GM12891 (cell line): Measurements from ENCODE around the gene ZFP91.

Experiments
- DNase-seq: peaks from one replicate; pipeline ENCODE4 v3.0.0; 2011; ENCODE audit warnings: low spot score; ENCODE audit not compliant: insufficient read length
- FAIRE-seq: peaks from 2 replicates; lab custom pipeline; 2011; peaks lifted over from hg19 to GRCh38; lab: Jason Lieb, UNC
- PAX5 ChIP-seq: IDR thresholded peaks from 2 replicates; pipeline ENCODE4 v1.6.1; 2011; ENCODE audit warnings: low read length, moderate library complexity, mild to moderate bottlenecking; ENCODE audit not compliant: insufficient read depth, severe bottlenecking
- POLR2A ChIP-seq: IDR thresholded peaks from 2 replicates; pipeline ENCODE4 v1.6.1; 2011; ENCODE audit warnings: low read depth, low read length, control low read depth
- POLR2AphosphoS5 ChIP-seq: IDR thresholded peaks from 2 replicates; pipeline ENCODE4 v1.6.1; 2011; ENCODE audit warnings: low read depth, low read length, control low read depth
- POU2F2 ChIP-seq: IDR thresholded peaks from 2 replicates; pipeline ENCODE4 v1.6.1; 2011; ENCODE audit warnings: low read depth, mild to moderate bottlenecking, control low read depth, low read length, moderate library complexity
- SPI1 ChIP-seq: IDR thresholded peaks from 2 replicates; pipeline ENCODE4 v1.6.1; 2011; ENCODE audit warnings: low read depth, low read length, control low read depth
- TAF1 ChIP-seq: IDR thresholded peaks from 2 replicates; pipeline ENCODE4 v1.6.1; 2011; ENCODE audit warnings: low read depth, low read length, control low read depth

ZFP91 gene

DNA sequence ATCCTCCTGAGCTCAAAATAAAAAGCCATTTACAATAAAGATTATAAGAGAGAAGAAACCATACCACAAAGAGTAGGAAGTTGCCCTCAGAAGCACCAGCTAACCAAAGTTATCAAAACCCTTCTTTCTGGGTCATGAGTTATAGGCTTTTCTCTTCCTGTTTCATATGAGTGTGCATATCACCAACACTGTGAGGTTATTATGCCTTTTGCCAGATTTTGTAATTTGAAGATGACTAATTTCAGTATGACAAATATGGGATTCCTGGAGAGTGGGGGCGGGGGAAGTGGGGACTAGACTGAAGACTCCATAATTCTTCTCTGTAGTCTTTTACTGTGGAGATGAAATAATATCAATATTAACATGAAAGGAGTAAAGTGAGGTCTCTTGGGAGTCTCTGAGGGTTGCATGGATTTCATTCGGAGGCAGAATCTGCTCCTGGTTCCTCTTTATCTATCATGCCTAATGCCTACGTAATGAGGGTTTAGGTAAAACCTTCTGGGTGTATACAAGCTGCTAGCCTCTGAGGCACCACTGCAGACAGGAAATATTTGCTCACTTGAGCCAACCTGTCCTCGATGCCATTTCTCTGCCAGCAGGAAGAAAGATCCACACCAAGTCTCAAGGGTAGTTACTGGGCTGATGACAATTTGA, 5.3 kb upstream of the ZFP91 start:
- FAIRE-seq (peak; percentile 93), DNase-seq (no peak)
- TF ChIP-seq PAX5 (no peak), SPI1 (peak; percentile 69), POU2F2 (peak; percentile 49; the same call in 1 of the 2 replicates), TAF1 (peak; percentile 72), POLR2AphosphoS5 (peak; percentile 58; the same call in 1 of the 2 replicates), POLR2A (peak; percentile 78; the same call in 1 of the 2 replicates)

- peak; percentile 16 for FAIRE-seq
- DNase-seq, result no peak
- TF ChIP-seq TAF1, result no peak
- TF ChIP-seq POU2F2, result no peak
- TF ChIP-seq POLR2AphosphoS5, result no peak
- no peak for TF ChIP-seq PAX5
- no peak for TF ChIP-seq SPI1
- no peak for TF ChIP-seq POLR2A
Observed at GRCh38 chr11:58574881-58575280, 4.0 kb upstream of the ZFP91 start.

DNA sequence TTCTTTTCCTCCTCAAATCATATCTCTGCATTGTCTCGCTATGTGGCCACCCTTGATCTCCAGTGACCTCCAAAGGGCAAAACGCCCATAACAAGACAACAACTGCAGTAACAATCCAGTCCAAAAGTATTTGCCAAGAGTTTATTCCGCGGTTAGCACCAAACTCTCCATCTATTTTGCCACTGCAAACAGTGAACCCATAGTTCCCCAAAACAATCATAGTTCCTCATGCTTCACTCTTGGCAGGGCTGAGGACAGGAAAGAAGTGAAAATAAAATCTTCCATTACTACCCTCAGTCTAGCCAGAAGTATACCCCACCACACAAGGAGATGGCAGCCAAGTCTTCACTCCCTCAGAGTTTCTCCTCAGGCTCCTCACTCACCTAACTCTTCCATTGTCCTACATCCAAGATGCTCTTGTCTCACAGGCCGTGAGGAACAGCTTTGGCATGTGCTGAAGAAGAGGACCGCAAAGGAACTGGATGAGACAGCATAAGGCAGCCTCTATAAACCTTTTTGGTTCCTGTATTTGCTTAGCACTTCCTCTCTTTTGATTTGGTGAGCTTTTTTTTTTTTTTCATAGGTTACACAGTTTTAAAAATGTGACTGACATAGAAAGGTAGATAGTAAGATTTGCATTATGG, 3.4 kb upstream of the ZFP91 start, which contains the start of gene LPXN:
Gene LPXN, minus strand, starts transcription at position 480 of the 644 bp plus-strand sequence. Its CDS starts 84 bp downstream, at position 396.
- TF ChIP-seq POLR2A (peak; percentile 98), PAX5 (no peak), TAF1 (peak; percentile 88), SPI1 (peak; percentile 92), POU2F2 (peak; percentile 54; the same call in 1 of the 2 replicates), POLR2AphosphoS5 (peak; percentile 98)
- DNase-seq, result no peak
- peak; percentile 76 for FAIRE-seq

GRCh38 chr11:58576887-58577471, 1.9 kb upstream of the ZFP91 start:
- FAIRE-seq, result peak; percentile 20

DNA sequence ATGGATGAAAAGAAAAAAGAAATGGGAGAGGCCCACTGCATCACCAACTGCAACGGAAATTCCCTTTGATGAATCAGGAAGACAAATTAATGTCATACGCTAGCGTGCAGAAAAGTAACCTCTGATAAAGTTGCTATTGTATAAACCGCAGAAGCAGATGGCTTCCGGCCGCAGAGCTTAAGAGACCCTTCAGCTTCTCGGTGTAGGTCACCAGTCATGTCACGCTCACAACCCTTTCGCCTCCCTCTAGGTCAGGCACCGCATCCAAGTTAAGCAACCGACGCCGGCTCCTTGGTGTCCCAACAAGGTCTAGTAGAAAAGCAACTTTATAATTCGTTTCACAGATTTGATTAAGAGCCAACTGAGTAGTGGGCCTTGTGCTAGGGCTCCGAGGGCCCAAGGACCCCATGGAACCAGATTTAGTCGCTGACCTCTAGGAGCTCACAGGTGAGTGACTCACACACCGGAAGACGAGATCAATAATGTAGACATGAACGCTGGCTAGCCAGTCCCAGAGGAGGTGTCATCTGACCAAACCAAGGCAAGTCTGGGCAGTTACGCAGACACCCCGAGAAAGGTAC, 1.2 kb upstream of the ZFP91 start:
- no peak for DNase-seq
- no peak for FAIRE-seq
- peak; percentile 44; the same call in 1 of the 2 replicates for TF ChIP-seq SPI1
- TF ChIP-seq POLR2A, result peak; percentile 96
- TF ChIP-seq PAX5, result peak; percentile 82
- TF ChIP-seq POLR2AphosphoS5, result peak; percentile 94
- peak; percentile 91 for TF ChIP-seq TAF1
- peak; percentile 76 for TF ChIP-seq POU2F2

More at GRCh38 chr11:58576887-58577471, 1.9 kb upstream of the ZFP91 start:
- TF ChIP-seq POLR2AphosphoS5 (no peak), TAF1 (no peak), POU2F2 (no peak), SPI1 (no peak), PAX5 (no peak), POLR2A (0 out of 2 replicates have a peak, but pooled peaks have one; percentile 18)
- DNase-seq, result no peak

- DNase-seq, result no peak
- no peak for TF ChIP-seq TAF1
- no peak for TF ChIP-seq POLR2A
- no peak for TF ChIP-seq POLR2AphosphoS5
- TF ChIP-seq POU2F2, result 0 out of 2 replicates have a peak, but pooled peaks have one; percentile 28
- TF ChIP-seq PAX5, result no peak
- no peak for TF ChIP-seq SPI1
- peak; percentile 96 for FAIRE-seq
Observed at GRCh38 chr11:58578136-58578634, 678 bp upstream of the ZFP91 start.

DNA sequence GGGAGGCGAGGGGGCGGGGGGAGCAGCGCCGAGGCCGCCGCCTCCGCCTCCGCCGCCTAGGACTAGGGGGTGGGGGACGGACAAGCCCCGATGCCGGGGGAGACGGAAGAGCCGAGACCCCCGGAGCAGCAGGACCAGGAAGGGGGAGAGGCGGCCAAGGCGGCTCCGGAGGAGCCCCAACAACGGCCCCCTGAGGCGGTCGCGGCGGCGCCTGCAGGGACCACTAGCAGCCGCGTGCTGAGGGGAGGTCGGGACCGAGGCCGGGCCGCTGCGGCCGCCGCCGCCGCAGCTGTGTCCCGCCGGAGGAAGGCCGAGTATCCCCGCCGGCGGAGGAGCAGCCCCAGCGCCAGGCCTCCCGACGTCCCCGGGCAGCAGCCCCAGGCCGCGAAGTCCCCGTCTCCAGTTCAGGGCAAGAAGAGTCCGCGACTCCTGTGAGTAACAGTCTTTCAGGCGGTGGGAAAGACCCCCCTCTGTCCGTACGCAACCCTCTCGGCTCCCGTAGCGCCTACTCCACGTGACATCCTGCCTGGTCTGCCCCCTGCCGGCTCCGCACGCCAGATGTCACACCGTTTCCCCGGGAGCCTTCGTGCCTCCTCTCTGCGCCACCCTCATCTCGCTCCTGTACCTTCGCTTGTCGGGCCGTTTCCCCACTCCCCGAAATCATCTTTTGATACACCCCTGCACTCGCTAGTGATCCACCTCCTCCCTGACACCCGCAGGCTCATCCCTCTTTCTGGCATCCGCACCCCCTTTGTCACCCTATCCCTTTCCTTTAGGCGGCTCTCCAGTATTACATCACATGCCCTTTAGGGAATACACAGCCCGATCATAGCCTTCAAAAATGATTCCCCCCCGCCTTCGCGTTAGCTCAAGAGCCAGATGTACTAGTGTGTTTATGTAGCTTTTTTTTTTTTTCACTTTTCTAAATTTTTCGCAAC, 598 bp downstream of the ZFP91 start:
- DNase-seq (peak; percentile 29), FAIRE-seq (peak; percentile 99)
- TF ChIP-seq PAX5 (no peak), TAF1 (peak; percentile 91), POLR2A (peak; percentile 96), SPI1 (no peak), POLR2AphosphoS5 (peak; percentile 97), POU2F2 (0 out of 2 replicates have a peak, but pooled peaks have one; percentile 50)

GRCh38 chr11:58580311-58580710, 1.4 kb downstream of the ZFP91 start:
- TF ChIP-seq TAF1, result no peak
- no peak for TF ChIP-seq PAX5
- no peak for TF ChIP-seq SPI1
- TF ChIP-seq POLR2AphosphoS5, result no peak
- TF ChIP-seq POLR2A, result no peak
- no peak for TF ChIP-seq POU2F2
- FAIRE-seq (no peak), DNase-seq (no peak)
